ENCODE measurements around the gene RLF.

RLF gene

GRCh38 chr1:40161125-40161887, at the start of gene RLF:
RLF (plus strand) TSS chr1:40161387; CDS start chr1:40161400, 13 bp downstream.
- peak; percentile 94 for DNase-seq (ENCODE audit: low spot score)

GRCh38 chr1:40114400-40114799, 46.8 kb upstream of the RLF start:
- no peak for DNase-seq (ENCODE audit: low spot score)

GRCh38 chr1:40120128-40120527, 41.1 kb upstream of the RLF start:
- DNase-seq (ENCODE audit: low spot score), result no peak

- no peak for DNase-seq (ENCODE audit: low spot score)
Measured at GRCh38 chr1:40122855-40123254, 38.3 kb upstream of the RLF start.

GRCh38 chr1:40130892-40131291, 30.3 kb upstream of the RLF start:
- no peak for DNase-seq (ENCODE audit: low spot score)

GRCh38 chr1:40132383-40133311, 28.5 kb upstream of the RLF start:
- DNase-seq (ENCODE audit: low spot score), result no peak

- no peak for DNase-seq (ENCODE audit: low spot score)
Measured at GRCh38 chr1:40133312-40133665, 27.9 kb upstream of the RLF start.

GRCh38 chr1:40133839-40134238, 27.3 kb upstream of the RLF start:
- no peak for DNase-seq (ENCODE audit: low spot score)

GRCh38 chr1:40140211-40140973, 20.8 kb upstream of the RLF start:
- no peak for DNase-seq (ENCODE audit: low spot score)

- DNase-seq (ENCODE audit: low spot score), result no peak
Measured at GRCh38 chr1:40141878-40142535, 19.2 kb upstream of the RLF start.

GRCh38 chr1:40143891-40144575, 17.2 kb upstream of the RLF start:
- DNase-seq (ENCODE audit: low spot score), result peak; percentile 78

- no peak for DNase-seq (ENCODE audit: low spot score)
Measured at GRCh38 chr1:40151457-40152079, 9.6 kb upstream of the RLF start.

GRCh38 chr1:40153073-40153770, 8.0 kb upstream of the RLF start:
- DNase-seq (ENCODE audit: low spot score), result peak; percentile 73

GRCh38 chr1:40155135-40155534, 6.1 kb upstream of the RLF start:
- DNase-seq (ENCODE audit: low spot score), result no peak

GRCh38 chr1:40155910-40156309, 5.3 kb upstream of the RLF start:
- DNase-seq (ENCODE audit: low spot score), result no peak

- no peak for DNase-seq (ENCODE audit: low spot score)
Measured at GRCh38 chr1:40160806-40161124, 422 bp upstream of the RLF start.

GRCh38 chr1:40161888-40162397, 756 bp downstream of the RLF start:
- DNase-seq (ENCODE audit: low spot score), result peak; percentile 38

GRCh38 chr1:40162753-40163441, 1.7 kb downstream of the RLF start:
- DNase-seq (ENCODE audit: low spot score), result no peak

- no peak for DNase-seq (ENCODE audit: low spot score)
Measured at GRCh38 chr1:40167317-40167716, 6.1 kb downstream of the RLF start.

GRCh38 chr1:40171036-40171435, 9.8 kb downstream of the RLF start:
- no peak for DNase-seq (ENCODE audit: low spot score)
